COLO668 (cell line): ENCODE results near the gene SULT1A2.
"Not testable (repeated sequence)": the region's sequence is repeated elsewhere in the genome, so short reads cannot be mapped to it uniquely, and the experiment has no call there.

Experiments used
- DNase-seq: peaks from one replicate; lab custom pipeline; 2025; ENCODE audit not compliant: unreplicated experiment; lab: John Stamatoyannopoulos, UW

SULT1A2 gene

DNA sequence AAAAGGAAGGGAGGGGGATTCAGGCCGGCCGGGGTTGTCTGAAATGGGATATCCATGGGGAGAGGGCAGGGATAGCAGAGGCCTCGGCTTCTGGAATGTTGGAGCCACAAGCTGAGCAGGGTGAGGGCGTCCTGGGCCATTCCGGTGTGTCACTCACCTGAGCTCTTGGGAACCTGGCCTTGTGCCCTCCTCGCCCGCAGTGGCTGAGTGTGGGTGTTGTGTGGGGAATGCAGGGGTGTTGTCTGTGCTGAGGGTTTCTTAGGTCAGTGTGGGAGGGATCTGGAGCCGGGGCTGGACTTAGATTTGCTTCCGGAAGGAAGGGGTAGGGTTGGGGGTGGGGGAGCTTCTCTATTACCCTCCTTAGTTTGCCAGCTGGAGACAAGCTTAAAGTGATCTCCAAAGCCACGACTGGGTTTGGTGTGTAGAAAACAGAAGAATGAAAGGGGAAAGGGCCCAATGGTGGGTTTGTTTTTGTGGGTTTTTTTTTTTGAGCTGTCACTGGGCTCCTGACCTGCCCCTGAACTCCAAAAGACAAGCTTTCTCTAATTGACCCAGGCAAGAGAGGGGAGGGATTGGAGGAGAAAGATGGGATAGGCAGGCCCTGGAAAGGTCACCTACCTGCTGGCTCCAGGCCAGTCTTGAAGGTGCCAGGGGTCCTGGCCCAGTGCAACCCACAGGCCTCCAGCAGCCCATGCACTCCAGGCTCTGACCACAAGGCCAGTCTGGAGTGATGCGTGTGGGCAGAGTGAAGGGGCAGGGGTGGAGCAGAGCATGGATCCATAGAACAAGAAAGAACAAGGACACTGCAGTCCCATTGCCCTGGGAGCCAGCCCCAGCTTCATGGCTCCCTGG, at the start of gene SULT1A2:
SULT1A2 (minus strand) TSS at position 211 of the 852 bp plus-strand sequence. CDS start 1,120 bp downstream, outside the sequence.
- no peak for DNase-seq

DNA sequence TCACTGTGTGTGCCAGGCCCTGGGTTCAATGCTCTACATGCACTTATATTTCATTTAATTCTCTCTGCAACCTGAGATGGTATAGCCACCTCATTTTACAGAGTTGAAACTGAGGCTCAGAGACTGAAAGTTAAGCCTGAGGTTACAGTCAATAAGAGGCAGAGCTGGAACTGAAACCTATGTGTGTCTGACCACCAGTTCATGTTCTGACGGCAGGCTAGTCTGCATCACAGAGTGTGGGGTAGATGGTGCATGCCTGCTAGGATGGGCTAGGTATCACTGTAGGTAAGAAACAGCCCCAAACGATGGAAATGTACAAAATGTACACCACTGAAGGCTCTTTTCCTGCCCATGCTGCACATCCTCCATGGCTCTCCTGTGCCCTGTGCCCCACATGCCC, 43.1 kb upstream of the SULT1A2 start:
- not testable (repeated sequence) for DNase-seq

GRCh38 chr16:28638359-28638758, 41.5 kb upstream of the SULT1A2 start:
- not testable (repeated sequence) for DNase-seq

GRCh38 chr16:28637765-28638164, 40.9 kb upstream of the SULT1A2 start, which contains the start of gene NPIPB8:
NPIPB8 (plus strand) TSS chr16:28638065; CDS start chr16:28638361, 296 bp downstream.
- DNase-seq = not testable (repeated sequence)

- DNase-seq = not testable (repeated sequence)
Observed at GRCh38 chr16:28636093-28636823, 39.4 kb upstream of the SULT1A2 start.

DNA sequence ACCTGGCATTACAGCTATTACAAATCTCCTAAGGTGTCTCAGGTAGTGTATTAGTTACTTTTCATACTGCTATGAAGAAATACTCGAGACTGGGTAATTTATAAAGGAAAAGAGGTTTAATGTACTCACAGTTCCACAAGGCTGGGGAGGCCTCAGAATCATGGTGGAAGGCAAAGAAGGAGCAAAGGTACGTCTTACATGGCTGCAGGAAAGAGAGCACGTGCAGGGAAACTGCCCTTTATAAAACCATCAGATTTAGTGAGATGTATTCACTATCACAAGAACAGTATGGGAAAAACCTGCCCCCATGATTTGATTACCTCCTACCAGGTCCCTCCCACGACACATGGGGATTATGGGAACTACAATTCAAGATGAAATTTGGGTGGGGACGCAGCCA, 34.1 kb upstream of the SULT1A2 start:
- not testable (repeated sequence) for DNase-seq

GRCh38 chr16:28623172-28623711, 26.4 kb upstream of the SULT1A2 start:
- peak; percentile 62 for DNase-seq

DNA sequence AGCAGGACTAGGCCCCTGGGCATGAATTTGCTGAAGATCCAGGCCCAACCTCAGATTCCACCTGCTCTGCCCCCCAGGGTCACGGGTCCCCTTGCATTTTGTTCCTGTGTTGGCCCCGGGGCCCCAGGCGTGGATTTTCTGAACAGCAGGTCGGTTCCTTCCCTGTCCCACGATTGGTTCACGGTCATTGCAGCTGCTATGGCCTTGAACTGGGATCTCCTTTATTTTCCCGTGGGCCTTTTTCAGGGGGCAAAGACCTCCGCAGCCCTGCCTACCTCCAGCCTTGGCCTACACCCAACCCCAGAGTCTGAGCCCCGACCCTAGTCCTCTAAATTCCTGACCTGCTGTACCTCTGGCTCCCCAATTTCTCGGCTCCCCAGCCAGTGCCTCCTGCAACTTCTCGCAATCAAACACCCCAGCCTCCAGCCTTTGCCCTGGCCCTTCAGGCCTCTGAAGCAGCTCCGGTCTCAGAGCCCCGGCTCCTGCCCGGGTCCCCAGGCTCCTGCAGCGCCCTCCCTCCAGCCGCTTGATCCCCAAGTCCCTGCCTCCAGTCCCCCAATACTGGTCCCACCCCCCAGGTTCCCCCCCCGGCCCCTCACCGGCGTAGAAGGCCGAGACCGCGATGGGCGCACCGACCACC, 25.8 kb upstream of the SULT1A2 start:
- not testable (repeated sequence) for DNase-seq

GRCh38 chr16:28621481-28622155, 24.8 kb upstream of the SULT1A2 start:
- DNase-seq = no peak

- not testable (repeated sequence) for DNase-seq
Observed at GRCh38 chr16:28620316-28620715, 23.5 kb upstream of the SULT1A2 start.

DNA sequence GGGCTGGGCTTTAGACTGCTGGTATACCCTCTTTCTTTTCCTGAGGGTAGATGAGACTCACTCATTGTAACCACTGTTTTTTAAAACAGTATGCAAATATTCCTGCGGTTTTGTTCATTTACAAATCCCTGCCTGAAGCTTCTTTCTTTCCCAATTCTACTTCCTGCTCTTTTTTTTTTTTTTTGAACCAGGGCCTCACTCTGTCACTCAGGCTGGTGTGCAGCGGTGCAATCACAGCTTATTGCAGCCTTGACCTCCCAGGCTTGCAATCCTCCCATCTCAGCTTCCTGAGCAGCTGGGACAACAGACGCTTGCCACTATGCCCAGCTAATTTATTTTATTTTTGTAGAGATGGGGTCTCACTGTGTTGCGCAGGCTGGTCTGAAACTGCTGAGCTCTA, 21.0 kb upstream of the SULT1A2 start:
- no peak for DNase-seq

DNA sequence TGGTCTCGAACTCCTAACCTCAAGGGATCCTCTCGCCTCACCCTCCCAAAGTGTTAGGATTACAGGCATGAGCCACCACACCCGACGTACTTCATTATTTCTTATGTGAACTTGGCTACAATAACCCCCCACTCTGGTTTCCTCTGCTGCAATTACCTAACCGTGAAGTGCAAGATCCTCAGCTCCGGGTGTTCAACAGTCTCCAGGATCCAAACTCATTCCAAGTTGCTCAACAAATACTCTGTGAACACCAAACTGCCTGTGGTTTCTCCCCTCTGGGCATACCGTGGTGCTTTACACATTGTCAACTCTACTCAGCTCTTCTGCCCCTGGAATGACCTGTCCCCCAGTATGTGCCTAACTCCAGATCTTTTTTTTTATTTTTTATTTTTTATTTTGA, 19.8 kb upstream of the SULT1A2 start:
- no peak for DNase-seq

GRCh38 chr16:28616224-28616577, 19.4 kb upstream of the SULT1A2 start:
- DNase-seq = not testable (repeated sequence)

DNA sequence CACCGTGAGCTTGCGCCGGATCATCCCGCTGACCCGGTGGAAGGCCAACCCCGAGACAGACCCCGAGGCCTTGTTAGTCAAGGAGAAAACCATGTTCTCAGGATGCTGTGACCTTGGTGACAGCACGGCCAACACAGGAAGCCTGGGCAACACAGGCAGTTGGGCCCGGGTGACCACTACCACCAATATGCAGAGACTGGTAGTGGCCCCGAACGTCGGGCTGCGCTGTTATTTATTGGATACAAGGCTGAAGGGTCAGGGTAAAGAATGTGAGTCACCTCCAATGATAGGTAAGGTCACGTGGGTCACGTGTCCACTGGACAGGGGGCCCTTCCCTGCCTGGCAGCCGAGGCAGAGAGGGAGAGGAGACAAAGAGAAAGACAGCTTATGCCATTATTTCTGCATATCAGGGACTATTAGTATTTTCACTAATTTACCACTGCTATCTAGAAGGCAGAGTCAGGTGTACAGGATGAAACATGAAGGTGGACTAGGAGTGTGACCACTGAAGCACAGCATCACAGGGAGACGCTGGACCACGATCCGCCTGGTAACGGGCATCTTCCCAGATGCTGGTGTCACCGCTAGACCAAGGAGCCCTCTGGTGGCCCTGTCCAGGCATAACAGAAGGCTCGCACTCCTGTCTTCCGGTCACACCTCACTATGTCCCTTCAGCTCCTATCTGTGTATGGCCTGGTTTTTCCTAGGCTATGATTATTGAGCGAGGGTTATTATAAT, 18.8 kb upstream of the SULT1A2 start:
- DNase-seq = peak; percentile 31

DNA sequence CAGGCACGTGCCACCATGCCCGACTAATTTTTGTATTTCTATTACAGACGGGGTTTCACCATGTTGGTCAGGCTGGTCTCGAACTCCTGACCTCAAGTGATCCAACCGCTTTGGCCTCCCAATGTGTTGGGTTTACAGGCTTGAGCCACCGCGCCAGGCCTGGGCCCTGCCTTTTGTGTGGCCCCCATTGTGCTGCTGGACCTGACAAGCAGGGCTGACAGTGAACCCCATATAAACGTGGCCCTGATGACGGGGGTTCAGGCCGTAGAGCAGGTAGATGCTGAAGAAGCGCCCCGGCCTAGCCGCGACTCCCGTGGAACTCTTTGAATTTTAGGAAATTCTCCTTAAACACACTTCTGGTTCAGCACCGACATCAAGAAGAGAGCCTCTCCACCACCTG, 17.7 kb upstream of the SULT1A2 start:
- DNase-seq = not testable (repeated sequence)

- not testable (repeated sequence) for DNase-seq
Observed at GRCh38 chr16:28613912-28614311, 17.1 kb upstream of the SULT1A2 start.

GRCh38 chr16:28612359-28613280, 15.8 kb upstream of the SULT1A2 start:
- DNase-seq = not testable (repeated sequence)

DNA sequence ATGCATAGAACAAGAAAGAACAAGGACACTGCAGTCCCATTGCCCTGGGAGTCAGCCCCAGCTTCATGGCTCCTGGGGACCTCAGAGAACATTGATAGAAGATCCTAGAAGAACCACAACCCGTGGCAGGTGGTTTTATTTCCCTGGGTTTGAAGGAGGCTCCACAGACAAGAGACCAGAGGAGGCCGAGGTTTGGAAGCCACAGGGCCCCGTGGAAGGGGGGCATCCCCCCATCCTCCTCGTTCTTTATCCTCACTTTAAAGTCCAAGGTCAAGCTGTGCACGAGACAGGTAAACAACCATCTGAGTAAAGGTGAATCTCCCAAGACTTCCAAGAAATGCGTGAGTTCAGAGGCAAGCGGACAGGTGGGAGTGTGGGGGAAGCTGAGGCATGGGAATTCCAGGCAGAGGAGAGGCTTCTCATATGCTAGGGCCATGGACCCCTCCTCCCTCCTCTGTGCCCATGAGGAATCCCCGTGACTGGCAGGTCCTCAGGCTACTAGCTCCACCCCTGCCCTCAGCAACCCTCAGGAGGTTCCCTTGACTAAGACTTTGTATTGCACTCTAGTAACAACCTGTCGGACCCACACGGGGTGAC, 13.8 kb upstream of the SULT1A2 start:
- DNase-seq = no peak
